GM13977 (cell line): ENCODE data around the gene ASTN1.

Experiments used
- DNase-seq: peaks from one replicate; pipeline ENCODE4 v3.0.0; 2012; ENCODE audit warnings: low spot score
- CTCF ChIP-seq: IDR thresholded peaks from 2 replicates; pipeline ENCODE4 v1.5.1; 2012; ENCODE audit warnings: mild to moderate bottlenecking, control low read depth; ENCODE audit not compliant: insufficient read depth; ENCODE audit errors: extremely low read depth, missing control alignments
- in situ Hi-C: fragments of 300-500 bp; cut with MboI; formaldehyde crosslinking; loops from one replicate; pipeline ENCODE4 v1.12.0; 2022; ENCODE audit warnings: low sequenced_read_pairs, low pct_unique_long_range_greater_than_20kb, mixed read lengths, inconsistent platforms; ENCODE audit not compliant: unreplicated experiment

The ASTN1 gene

GRCh38 chr1:177181631-177182291 lies 17.2 kb upstream of the ASTN1 start:
- in situ Hi-C loops, result no loop called here
- peak; percentile 88 for TF ChIP-seq CTCF
- DNase-seq, result peak; percentile 76

GRCh38 chr1:177181280-177181630 lies 16.7 kb upstream of the ASTN1 start:
- no peak for TF ChIP-seq CTCF
- no peak for DNase-seq
- in situ Hi-C loops, result no loop called here

DNA sequence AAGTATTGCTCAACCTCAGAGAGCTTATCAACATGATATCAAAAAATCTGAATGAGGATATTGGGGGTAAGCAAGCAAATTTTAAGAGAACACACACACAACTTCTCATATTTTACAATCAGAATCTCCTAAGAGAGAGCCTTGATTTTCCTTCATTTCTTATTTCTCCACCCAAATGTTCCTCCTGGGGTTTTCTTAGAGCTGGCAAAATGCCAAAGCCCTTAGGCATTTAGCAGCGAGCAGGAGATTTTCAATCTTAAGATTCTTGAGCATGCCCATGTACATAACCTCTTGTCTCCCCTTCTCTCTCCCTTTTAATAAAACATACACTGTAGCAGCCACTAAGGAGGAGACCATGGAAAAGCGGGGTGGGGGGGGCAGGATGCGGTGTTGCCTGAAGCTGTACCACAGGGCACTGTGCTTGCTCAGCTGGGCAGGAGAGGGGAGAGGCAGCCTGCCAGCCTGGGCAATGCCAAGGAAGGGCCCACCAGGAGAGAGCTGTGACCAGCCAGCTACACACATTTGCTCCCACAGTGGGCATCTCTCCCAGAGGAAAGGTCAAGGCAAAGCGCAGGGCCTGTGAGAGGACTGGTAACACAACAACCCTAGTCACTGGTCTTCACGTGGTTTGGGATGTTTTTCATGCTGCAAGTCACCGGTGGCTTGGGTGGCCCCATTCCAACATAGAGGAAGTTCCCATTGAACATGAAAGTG lies 10.6 kb upstream of the ASTN1 start:
- in situ Hi-C loops, result no loop called here
- no peak for DNase-seq
- TF ChIP-seq CTCF, result no peak

DNA sequence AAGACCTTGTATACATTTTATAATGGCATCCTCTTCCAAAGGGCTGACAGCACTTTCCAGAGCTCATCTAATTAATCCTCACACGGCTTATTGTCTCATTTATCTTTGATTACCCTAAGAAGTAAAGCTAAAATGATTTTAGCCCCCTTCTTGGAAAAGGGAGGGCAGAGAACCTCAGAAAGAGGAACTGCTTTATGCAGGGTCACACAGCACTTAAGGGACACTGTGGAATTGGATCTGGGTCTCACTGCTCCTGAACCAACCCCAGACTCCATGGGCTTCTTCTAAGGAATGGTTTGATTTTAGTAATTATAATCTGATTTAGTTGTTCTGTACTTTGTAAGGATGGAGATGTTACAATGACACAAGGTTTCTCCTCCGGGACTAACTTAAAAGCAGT lies 9.5 kb upstream of the ASTN1 start:
- in situ Hi-C loops, result no loop called here
- no peak for DNase-seq
- no peak for TF ChIP-seq CTCF

- in situ Hi-C loops, result no loop called here
- DNase-seq, result no peak
- TF ChIP-seq CTCF, result no peak
These were observed 8.4 kb upstream of the ASTN1 start for GRCh38 chr1:177172866-177173265.

- no peak for TF ChIP-seq CTCF
- in situ Hi-C loops, result no loop called here
- no peak for DNase-seq
These were observed 7.8 kb upstream of the ASTN1 start for GRCh38 chr1:177172272-177172671.
